GM19043 (cell line): ENCODE measurements around the gene L3MBTL4.

Experiments
- ATAC-seq: cut with Tn5 transposase; IDR thresholded peaks from one replicate; pipeline ENCODE4 v1.9.1; 2021; ENCODE audit warnings: low read depth; ENCODE audit not compliant: unreplicated experiment

The L3MBTL4 gene

DNA sequence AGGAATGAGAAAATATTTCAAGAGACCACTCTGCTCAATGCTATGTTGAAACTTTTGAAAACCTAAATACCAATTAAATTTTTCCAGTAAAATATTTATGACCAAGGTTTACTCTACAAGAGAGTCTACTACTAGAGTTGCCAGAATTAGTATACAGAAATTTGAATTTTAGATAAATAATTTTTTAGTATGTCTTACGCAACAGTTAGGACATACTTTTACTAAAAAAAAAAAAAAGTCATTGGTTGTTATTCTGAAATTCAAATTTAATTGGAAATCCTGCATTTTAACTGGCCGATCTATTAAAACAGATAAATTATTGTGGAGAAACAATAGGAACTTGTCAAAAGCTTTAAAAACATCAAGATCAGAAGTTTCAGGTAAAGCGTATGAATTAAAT, 470.3 kb downstream of the L3MBTL4 start:
- ATAC-seq = no peak

GRCh38 chr18:5943514-5943913, 471.2 kb downstream of the L3MBTL4 start:
- ATAC-seq = no peak

DNA sequence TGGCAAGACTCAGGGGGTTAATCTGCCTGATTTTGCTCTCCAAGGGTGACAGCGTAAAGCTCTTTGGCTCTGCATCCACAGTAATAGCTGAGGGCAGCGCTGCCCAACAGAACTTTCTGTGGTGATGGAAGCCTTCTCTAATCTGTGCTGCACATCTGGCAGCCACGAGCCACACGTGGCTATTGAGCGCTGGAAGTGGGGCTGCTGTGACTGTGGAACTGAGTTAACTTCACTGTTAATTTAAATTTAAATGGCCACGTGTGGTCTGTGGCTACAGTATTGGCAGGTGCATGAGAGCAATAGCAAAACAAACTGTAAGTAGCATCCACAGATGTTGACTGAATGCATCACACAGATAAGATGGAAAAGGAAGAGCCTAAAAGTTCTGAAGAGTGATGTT, 472.1 kb downstream of the L3MBTL4 start:
- no peak for ATAC-seq

DNA sequence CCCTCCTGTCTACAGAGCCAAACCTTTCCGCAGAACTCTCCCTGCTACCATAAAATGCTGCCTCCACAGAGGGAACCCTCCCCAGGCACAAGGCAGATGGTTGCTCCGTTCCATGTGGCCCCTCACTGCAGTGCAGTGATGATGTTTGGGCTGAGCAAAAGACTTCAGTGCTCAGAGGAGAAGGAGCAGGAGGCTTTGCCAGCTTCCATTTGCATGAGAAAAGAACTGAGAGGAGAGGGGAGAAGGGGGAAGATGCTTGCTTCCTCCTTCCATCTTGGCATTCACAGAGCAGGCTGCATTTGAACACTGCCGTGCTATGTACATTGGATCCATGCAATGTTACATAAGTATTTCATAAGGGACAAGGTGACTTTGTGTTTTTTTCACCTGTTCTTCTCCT, 472.8 kb downstream of the L3MBTL4 start:
- ATAC-seq = no peak

DNA sequence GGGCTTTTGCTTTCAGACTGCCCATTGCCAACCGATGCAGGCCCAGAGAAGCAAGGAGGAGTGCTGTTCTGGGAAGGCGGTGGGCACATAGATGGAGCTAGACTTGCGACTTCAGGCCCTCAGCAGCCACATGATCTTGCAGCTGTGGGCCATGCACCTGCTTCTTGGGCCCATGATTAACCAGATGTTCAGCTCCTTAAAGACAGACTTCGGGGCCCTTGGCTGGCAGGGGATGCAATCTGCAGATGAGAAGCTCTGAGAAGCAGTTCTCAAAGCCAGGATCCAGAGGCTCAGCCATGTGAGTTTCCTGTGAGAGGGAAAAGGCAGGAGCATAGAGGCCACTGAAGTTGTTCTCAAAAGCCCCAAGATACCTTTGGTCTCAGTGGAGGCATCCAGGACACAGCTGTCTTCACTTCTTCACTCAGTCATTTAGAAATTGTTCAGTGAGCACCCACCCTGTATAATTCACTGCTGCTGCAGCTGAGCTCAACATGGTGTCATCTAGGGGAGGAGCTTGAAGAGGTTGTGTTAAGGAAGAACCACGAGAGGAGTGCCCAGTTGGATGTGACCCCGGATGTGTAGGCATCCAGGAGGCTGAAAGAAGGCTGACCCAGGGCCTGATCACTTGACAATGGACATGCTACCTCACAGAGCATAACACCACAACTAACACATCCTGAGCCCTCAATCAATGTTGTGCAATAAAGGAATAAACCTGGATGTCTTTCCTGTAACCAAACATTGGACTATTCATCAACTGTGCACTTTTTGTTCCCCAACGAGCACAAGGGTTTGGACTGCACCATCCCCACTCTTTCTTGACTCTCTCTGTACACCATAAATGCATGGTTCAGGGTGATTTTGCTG, 474.7 kb downstream of the L3MBTL4 start:
- no peak for ATAC-seq

DNA sequence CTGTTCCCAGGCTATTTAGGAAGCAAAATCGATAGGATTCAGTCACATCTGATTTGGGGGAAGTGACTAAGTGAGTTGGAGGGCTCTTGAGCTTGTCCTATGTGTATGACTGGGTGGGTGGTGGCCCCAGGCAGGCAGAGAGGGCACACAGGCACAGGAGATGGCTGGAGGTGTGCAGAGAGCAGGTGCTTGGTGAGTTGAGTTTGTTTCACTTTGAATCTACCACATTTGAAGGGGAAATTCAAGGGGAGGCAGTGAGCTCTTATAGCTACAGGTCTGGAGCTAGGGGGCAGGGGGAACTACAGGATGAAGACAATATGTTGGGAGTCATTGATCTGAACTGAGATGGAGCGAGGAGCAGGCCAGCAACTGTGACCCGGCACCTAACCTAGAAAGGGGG, 476.9 kb downstream of the L3MBTL4 start:
- ATAC-seq = no peak

- no peak for ATAC-seq
Observed at GRCh38 chr18:5937121-5937520, 477.6 kb downstream of the L3MBTL4 start.

- ATAC-seq = no peak
Observed at GRCh38 chr18:5930789-5931188, 483.9 kb downstream of the L3MBTL4 start.

DNA sequence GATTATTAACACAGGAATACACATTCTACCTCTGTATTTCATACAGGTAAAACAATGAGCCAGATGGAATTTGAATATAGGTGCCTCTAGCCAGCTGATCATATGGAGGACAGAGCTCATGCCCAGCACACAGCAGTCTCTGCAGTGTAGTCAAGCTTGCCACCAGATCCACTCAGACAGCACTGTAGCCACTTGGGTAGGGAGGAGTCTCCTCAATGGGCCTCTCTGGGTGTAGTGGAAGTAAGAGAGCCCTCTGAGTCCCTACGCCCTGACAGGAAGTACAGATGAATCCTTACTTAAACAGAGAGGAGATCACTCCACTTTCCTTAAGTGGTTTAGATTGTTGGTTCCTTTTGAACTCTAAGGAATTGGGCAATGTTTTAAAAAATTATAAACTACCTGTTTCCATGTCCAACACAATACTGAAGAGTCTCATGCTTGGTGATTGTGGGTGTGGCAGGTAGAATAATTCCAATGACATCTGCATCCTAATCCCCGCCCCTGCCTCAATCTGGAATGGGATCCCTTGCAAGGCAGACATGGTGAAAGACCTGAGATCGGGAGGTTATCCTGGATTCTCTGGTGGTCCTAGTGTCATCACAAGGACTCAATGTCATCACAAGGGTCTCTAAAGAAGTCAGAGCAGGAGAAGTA, 496.4 kb downstream of the L3MBTL4 start:
- no peak for ATAC-seq

- no peak for ATAC-seq
Observed at GRCh38 chr18:5914951-5915350, 499.8 kb downstream of the L3MBTL4 start.

DNA sequence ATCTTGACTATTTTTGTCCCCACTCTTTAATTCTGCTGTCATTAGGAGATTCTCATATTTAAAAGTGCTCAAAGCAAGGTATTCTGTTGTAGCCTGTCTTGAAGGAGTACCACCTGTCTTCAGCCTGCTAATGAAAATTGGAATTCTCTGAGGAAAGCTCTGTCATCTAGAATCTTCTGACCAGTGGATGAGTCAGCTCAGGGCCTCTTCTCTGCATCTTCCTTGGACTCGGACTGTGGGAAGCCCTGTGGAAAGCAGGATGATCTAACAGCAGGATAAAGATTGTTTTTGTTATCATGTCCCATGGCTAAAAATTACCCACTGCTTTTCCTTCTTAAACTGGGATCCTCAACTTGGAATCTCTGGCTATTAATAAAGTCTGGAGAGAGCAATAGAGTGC, 500.7 kb downstream of the L3MBTL4 start:
- no peak for ATAC-seq

DNA sequence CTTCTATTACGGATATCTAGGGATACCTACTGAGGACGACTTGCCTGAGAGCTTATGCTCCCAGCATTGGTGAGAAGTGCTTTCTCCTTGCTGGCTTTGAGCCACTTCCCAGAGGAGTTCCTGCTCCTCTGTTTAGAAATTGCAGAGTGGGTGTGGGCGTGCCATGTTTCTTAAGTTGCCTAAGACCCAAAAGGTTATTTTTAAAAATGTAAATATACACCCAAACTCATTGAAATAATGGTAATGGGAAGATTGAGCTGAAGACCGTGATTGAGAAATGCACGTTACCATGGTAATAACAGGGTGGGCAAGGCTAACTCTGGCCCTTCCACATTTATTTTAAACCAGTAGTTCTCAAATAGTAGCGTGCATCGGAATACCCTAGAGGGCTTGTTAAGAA, 502.1 kb downstream of the L3MBTL4 start:
- ATAC-seq = no peak

- ATAC-seq = no peak
Observed at GRCh38 chr18:5909125-5909524, 505.6 kb downstream of the L3MBTL4 start.
